Fibroblast of skin of right quadriceps (primary cell): Measurements from ENCODE around the gene SLC29A4.
"Not testable (repeated sequence)": the region's sequence is repeated elsewhere in the genome, so short reads cannot be mapped to it uniquely, and the experiment has no call there.

ENCODE experiments used
- DNase-seq: peaks from one replicate; pipeline ENCODE4 v3.0.0-alpha.2; 2013

The SLC29A4 gene

DNA sequence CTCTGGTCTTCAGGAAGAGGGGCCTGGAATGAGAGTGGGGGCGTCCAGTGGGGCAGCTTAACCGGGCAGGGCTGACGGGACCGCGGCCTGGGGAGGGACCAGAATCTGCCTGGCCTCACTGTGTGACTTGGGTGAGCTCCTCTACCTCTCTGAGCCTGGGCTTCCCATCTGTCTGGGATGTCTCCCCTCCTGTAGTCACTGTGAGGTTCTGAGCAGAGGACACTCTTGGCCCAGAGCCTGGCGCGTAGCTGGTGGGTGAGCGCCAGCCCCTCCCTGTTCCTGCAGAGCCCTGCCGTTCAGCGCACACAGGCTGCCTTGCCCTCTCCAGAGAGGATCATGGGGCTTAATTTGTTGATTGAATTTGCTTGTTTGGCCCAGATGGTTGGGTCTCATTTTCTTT lies 7.2 kb upstream of the SLC29A4 start:
- not testable (repeated sequence) for DNase-seq

- DNase-seq = not testable (repeated sequence)
Measured at GRCh38 chr7:5276123-5276522, 6.6 kb upstream of the SLC29A4 start.

- no peak for DNase-seq
Measured at GRCh38 chr7:5276611-5277010, 6.1 kb upstream of the SLC29A4 start.

GRCh38 chr7:5278766-5279165 lies 4.0 kb upstream of the SLC29A4 start:
- peak; percentile 16 for DNase-seq

- no peak for DNase-seq
Measured at GRCh38 chr7:5279734-5280133, 3.0 kb upstream of the SLC29A4 start.

DNA sequence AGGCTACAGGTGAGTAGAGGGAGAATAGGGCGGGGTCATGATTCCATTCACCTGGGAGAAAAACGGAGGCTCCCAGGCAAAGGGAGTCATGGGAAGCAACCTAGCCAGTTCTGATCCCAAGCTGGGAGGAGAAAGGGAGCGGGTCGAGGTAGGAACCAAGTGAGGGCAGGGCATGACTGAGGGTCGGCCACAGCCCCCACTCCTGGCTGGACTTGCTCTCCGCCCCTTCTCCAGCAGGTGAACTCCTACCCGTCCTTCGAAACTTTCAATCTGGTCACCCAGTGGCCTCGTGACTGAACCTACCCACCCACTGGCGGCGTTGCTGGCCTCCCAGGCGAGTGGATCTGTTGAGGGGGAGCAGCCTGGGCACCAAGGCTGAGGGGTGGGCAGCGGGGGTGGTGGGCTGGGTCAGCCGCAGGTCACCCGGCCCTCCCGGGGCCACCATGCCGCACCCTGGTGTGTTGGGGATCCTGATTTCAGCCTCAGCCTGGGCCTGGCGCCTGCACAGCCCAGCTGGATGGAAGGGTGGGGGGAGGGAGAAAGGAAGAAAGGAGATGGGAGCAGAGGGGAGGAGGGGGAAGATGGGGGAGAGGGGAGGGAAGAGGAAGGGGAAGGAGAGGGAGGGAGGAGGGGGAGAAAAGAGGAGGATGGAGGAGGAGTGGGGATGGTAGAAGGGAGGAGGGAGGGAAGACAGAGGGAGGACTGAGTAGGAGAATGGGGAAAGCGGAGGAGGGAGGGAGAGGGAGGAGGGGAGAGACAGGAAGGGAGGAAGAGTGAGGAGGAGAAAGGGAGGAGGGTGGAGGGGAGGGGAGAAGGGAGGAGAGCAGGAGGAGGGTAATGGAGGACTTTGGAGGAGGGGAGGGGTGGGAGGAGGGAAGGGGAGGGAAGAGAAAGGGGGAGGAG lies 894 bp upstream of the SLC29A4 start:
- not testable (repeated sequence) for DNase-seq

GRCh38 chr7:5283421-5284303 lies 919 bp downstream of the SLC29A4 start:
- DNase-seq = no peak

GRCh38 chr7:5284304-5285281 lies 1.9 kb downstream of the SLC29A4 start:
- no peak for DNase-seq

DNA sequence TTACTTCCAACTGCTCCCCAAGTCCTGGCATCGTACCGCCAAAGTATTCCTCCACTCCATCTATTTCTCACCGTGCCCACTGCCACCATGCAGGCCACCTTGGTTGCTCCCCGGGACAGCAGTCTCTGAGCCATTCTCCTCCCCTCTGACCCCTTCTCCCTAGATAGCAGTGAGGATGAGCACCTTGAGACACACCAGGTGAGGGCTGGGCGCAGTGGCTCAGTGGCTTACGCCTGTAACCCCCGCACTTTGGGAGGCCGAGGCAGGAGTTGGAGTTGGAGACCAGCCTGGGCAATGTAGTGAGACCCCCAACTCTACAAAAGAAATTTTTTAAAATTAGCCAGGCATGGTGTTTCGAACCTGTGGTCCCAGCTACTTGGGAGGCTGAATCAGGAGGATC lies 4.2 kb downstream of the SLC29A4 start:
- DNase-seq = no peak

GRCh38 chr7:5287373-5287772 lies 4.6 kb downstream of the SLC29A4 start:
- DNase-seq = not testable (repeated sequence)

GRCh38 chr7:5287802-5288201 lies 5.1 kb downstream of the SLC29A4 start:
- DNase-seq = no peak

- not testable (repeated sequence) for DNase-seq
Measured at GRCh38 chr7:5288560-5288959, 5.8 kb downstream of the SLC29A4 start.

DNA sequence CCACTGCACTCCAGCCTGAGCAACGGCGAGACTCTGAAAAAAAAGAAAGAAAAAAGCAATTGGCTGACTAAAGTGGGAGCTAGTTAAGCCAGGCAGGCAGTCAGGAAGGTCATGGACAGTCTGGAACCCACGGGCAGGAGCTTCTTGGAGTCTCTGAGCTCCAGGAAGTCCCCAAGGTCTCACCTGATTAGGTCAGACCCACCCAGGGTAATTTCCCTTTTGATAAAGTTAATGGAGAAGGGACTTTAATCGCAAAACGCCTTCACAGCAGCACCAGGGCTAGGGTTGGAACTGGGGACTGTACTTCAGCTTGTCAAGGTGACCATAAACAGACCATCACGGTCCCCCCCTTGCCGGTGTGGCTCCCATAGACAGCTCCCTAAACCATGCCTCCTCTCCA lies 6.6 kb downstream of the SLC29A4 start:
- no peak for DNase-seq

DNA sequence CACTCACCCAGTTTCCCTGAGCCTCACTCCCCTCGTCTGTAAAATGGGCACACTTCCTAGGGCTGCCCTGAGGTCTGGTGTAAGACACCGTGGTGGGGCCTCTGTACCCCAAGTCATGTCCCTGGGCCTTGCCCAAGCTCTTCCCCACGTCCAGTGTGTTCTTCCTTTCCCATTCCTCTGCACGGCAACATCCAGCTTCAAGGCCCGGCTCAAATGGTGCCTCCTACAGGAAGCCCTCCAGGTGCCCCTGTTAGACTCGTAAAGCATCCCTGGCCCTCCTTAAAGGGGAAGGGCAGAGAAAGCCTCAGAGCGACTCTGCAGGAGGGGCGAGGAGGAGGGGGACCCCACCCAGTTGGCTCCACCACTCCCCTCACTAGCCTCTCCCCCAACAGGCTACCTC lies 8.6 kb downstream of the SLC29A4 start:
- no peak for DNase-seq

GRCh38 chr7:5291711-5292335 lies 9.1 kb downstream of the SLC29A4 start:
- not testable (repeated sequence) for DNase-seq

DNA sequence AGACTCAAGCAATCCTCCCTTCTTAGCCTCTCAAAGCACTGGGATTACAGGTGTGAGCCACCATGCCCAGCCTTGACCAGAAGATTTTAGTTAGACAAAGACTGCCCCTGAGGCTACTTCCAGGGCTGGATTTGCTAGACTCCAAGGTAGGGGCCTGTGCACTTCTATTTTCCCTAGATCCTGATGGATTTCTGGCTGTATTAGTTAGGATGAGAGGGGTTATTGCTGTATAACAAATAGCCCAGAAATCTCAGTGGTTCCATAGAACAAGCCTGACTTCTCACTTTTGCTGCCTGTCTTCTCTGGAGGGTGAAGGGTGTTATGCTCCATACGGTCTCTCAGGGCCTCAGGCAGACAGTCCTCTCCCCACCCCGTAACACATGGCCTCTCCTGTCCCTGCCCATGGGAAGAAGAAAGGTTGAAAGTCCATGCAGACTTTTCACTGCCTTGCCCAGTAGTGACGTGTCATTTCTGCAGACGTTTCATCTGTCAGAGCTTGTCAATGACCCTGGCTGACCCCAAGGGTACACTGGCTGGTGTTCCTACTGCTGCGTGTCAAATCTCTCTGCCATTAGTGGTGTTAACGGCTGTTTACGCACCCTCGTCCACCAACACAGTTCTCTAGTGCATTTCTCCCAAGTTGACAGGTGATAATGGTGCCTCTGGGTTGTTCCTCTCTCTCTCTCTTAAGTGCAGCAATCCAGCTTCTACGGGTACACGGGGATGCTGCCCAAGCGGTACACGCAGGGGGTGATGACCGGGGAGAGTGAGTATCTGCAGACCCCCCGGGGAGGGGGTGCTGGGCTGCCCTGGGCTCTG lies 11.6 kb downstream of the SLC29A4 start:
- DNase-seq = no peak

DNA sequence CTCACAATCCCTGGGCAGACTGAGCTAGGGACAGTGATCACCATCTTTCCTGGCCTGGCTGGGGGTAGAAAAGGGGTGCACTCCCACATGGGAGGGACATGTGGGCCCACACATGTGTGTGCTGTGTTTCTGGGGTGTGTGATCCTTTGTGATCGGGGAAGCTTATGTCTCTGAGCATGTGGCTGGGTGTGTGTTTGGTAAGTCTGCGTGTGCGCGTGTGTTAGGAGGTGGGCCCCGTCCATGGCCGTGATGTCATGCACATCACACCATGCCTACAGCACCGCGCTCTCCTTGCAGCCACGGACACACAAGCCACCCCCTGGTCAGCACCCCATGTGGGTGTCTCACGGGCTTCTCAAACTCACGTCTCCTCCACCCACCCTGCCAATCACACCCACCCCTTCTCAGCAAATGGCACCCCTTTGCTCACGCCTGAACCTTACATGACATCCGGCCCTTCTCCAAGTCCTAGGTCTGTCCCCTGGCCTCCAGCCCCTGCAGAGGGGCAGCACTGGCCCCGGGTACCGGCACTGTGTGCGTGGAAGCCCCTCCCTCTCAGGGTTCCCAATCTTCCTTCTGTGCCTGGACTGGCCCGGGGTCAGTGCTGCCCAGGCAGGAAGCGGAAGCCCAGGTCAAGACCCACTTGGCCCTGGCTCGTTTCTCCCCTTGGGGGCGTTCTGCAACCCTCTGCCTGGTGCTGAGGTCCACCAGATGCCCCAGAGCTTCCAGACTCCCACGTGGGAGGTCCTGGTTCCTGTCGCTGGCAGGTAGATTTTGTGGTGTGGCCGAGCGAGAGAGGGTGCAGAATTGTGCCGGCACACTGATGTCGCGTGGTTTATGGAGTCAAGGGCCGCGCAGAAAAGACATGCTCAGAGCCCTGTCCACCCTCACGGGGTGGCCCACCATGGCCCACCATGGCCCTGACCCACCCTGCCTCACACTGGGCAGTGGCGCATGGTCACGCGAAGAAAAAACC lies 12.6 kb downstream of the SLC29A4 start:
- no peak for DNase-seq

GRCh38 chr7:5296015-5296610 lies 13.4 kb downstream of the SLC29A4 start:
- DNase-seq = no peak

- no peak for DNase-seq
Measured at GRCh38 chr7:5296611-5297226, 14.0 kb downstream of the SLC29A4 start.
